HepG2 (cell line): ENCODE measurements around the gene CLIC3. TPM values are rescaled to one million over a fixed set of nuclear protein-coding genes. Genes with fewer than 3 reads are reported as not detected.

ENCODE experiments used
- ADNP ChIP-seq: sonication (generic); formaldehyde crosslinking; IDR thresholded peaks from 2 replicates; pipeline ENCODE4 v1.4.0; 2020; ENCODE audit warnings: missing genetic modification reagents
- FOSL1 ChIP-seq: sonication (generic); formaldehyde crosslinking; IDR thresholded peaks from 2 replicates; pipeline ENCODE4 v1.9.0; 2021; ENCODE audit warnings: missing genetic modification reagents, borderline replicate concordance
- HHEX ChIP-seq: IDR thresholded peaks from 2 replicates; pipeline ENCODE4 v1.6.1; 2016; ENCODE audit warnings: control low read depth
- KIAA2018 ChIP-seq: sonication (generic); formaldehyde crosslinking; IDR thresholded peaks from 2 replicates; pipeline ENCODE4 v1.5.0; 2020; ENCODE audit warnings: mild to moderate bottlenecking, missing genetic modification reagents, borderline replicate concordance
- MIER2 ChIP-seq: IDR thresholded peaks from 2 replicates; pipeline ENCODE4 v1.6.1; 2016; ENCODE audit warnings: missing biosample characterization, missing genetic modification reagents
- MXI1 ChIP-seq: IDR thresholded peaks from 3 replicates; pipeline ENCODE4 v1.6.1; 2012; ENCODE audit warnings: low read depth, low read length, inconsistent platforms, borderline replicate concordance
- NAIF1 ChIP-seq: sonication (generic); formaldehyde crosslinking; IDR thresholded peaks from 2 replicates; pipeline ENCODE4 v1.5.0; 2020; ENCODE audit warnings: mild to moderate bottlenecking, missing genetic modification reagents, borderline replicate concordance
- NFYC ChIP-seq: IDR thresholded peaks from 2 replicates; pipeline ENCODE4 v1.6.1; 2016; ENCODE audit warnings: missing genetic modification reagents, missing compliant biosample characterization
- YY1 ChIP-seq: IDR thresholded peaks from 2 replicates; pipeline ENCODE4 v1.6.1; 2011; ENCODE audit warnings: low read length, low read depth, moderate library complexity, mild to moderate bottlenecking; ENCODE audit not compliant: insufficient read depth, insufficient replicate concordance
- ZFX ChIP-seq: sonication (generic); formaldehyde crosslinking; IDR thresholded peaks from 2 replicates; pipeline ENCODE4 v1.4.0; 2020; ENCODE audit warnings: mild to moderate bottlenecking, low read depth, missing genetic modification reagents, moderate library complexity
- ZNF275 ChIP-seq: sonication (generic); formaldehyde crosslinking; IDR thresholded peaks from 2 replicates; pipeline ENCODE4 v1.8.0; 2022; ENCODE audit warnings: missing genetic modification reagents, mild to moderate bottlenecking, inconsistent platforms, borderline replicate concordance
- ZNF33A ChIP-seq: sonication (generic); formaldehyde crosslinking; IDR thresholded peaks from 2 replicates; pipeline ENCODE4 v1.5.1; 2020; ENCODE audit warnings: missing genetic modification reagents, mild to moderate bottlenecking, moderate library complexity, borderline replicate concordance
- ZNF354B ChIP-seq: sonication (generic); formaldehyde crosslinking; IDR thresholded peaks from 2 replicates; pipeline ENCODE4 v1.8.0; 2022; ENCODE audit warnings: mild to moderate bottlenecking, missing genetic modification reagents
- ZNF780A ChIP-seq: sonication (generic); formaldehyde crosslinking; IDR thresholded peaks from 2 replicates; pipeline ENCODE4 v1.8.0; 2022; ENCODE audit warnings: mild to moderate bottlenecking, missing genetic modification reagents, moderate library complexity
- ZSCAN21 ChIP-seq: sonication (generic); formaldehyde crosslinking; IDR thresholded peaks from 2 replicates; pipeline ENCODE4 v1.8.0; 2022; ENCODE audit warnings: mild to moderate bottlenecking, missing genetic modification reagents, moderate library complexity, borderline replicate concordance
- polyA plus RNA-seq, 8 experiments: library from polyadenylated mRNA; depleted of rRNA in 3 of 8; stranded (reverse) in 7 of 8; unstranded in 1 of 8; fragments of >200 nt; fragmentation: Illumina TruSeq in 4 of 8; extraction: Trizol in 4 of 8; gene quantifications; 2 replicates each; pipeline versions ENCODE4 v1.2.1 to v1.2.3, GENCODE V29; 2011 to 2016; ENCODE audit warnings: low read depth in 4 of 8, missing spikeins in 1 of 8, mixed read lengths in 1 of 8; ENCODE audit not compliant: insufficient read depth in 1 of 8
- total RNA-seq, 5 experiments: library from RNA; depleted of rRNA; stranded (reverse); fragments of >200 nt; fragmentation: Illumina TruSeq; extraction: Trizol; gene quantifications; 2 replicates each; pipeline ENCODE4 v1.2.3, GENCODE V29; 2016; ENCODE audit warnings: low read depth in 1 of 5
- TF ChIP-seq, protein P1 (sequence below): sonication (generic); formaldehyde crosslinking; IDR thresholded peaks from 2 replicates; pipeline ENCODE4 v1.4.0; 2020; ENCODE audit warnings: missing genetic modification reagents, borderline replicate concordance

Gene CLIC3
- total and polyA plus RNA-seq, 2 of the 13 experiments (the other 11 are each of a cell fraction or from before 2014, with no cell fraction given) = 0.51 to 1.5 TPM

GRCh38 chr9:136949817-136950655 is 46.3 kb downstream of the CLIC3 start (continued):
- TF ChIP-seq, protein P1, sequence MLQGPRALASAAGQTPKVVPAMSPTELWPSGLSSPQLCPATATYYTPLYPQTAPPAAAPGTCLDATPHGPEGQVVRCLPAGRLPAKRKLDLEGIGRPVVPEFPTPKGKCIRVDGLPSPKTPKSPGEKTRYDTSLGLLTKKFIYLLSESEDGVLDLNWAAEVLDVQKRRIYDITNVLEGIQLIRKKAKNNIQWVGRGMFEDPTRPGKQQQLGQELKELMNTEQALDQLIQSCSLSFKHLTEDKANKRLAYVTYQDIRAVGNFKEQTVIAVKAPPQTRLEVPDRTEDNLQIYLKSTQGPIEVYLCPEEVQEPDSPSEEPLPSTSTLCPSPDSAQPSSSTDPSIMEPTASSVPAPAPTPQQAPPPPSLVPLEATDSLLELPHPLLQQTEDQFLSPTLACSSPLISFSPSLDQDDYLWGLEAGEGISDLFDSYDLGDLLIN (CRISPR knock-in tag) = 0 out of 2 replicates have a peak, but pooled peaks have one; percentile 11
- no peak for TF ChIP-seq NAIF1 (CRISPR knock-in tag)
- peak; percentile 57; the same call in 1 of the 2 replicates for TF ChIP-seq ZSCAN21
- no peak for TF ChIP-seq ZNF33A (CRISPR knock-in tag)
- TF ChIP-seq NFYC (CRISPR knock-in tag) = peak; percentile 99
- no peak for TF ChIP-seq FOSL1
- no peak for TF ChIP-seq HHEX
- peak; percentile 32; the same call in 1 of the 2 replicates for TF ChIP-seq MIER2 (CRISPR knock-in tag)
- peak; percentile 90 for TF ChIP-seq ZFX (CRISPR knock-in tag)
- no peak; the same call in 1 of the 2 replicates for TF ChIP-seq ZNF275 (CRISPR knock-in tag)
- no peak for TF ChIP-seq ZNF354B (CRISPR knock-in tag)
- TF ChIP-seq ADNP (CRISPR knock-in tag) = no peak
- no peak for TF ChIP-seq KIAA2018 (CRISPR knock-in tag)
- peak; percentile 25; the same call in 1 of the 2 replicates for TF ChIP-seq ZNF780A (CRISPR knock-in tag)
- TF ChIP-seq YY1 = peak; percentile 62
- no peak for TF ChIP-seq MXI1
